SK-N-SH (cell line): Measurements from ENCODE around the gene LCN6. TPM values are rescaled to one million over a fixed set of nuclear protein-coding genes. Genes with fewer than 3 reads are reported as not detected.

Experiments used
- CTCF ChIA-PET: fragments of 300-600, 350-600 bp; formaldehyde crosslinking; extraction: SDS; loops from one replicate; lab custom pipeline; 2021; lab: Yijun Ruan, JAX
- POLR2A ChIA-PET: fragments of 350-600 bp; sonication (Branson Sonifier 250); formaldehyde crosslinking; extraction: SDS; loops from one replicate; lab custom pipeline; 2020; ENCODE audit warnings: antibody characterized with exemption, inconsistent platforms; lab: Yijun Ruan, JAX
- DNase-seq: peaks from one replicate; pipeline ENCODE4 v3.0.0; 2012
- H2AFZ ChIP-seq: fragments of 200-600 bp; sonication (generic); 2 replicates; pipeline ENCODE4 v1.8.1; 2016; ENCODE audit warnings: antibody characterized with exemption, mild to moderate bottlenecking, low read depth
- H3F3A ChIP-seq: fragments of 200-600 bp; sonication (generic); replicated peaks from 2 replicates; pipeline ENCODE3; 2016; ENCODE audit warnings: antibody characterized with exemption, mild to moderate bottlenecking; ENCODE audit not compliant: insufficient read depth
- H3K27ac ChIP-seq, 2 experiments: fragments of 200-500 bp in 1 of 2; fragments of 200-600 bp in 1 of 2; sonication (Bioruptor generic) in 1 of 2; sonication (generic), shearing (Covaris generic) in 1 of 2; 2 replicates each; pipeline versions ENCODE4 v1.5.1 to v1.6.1; 2014 to 2016; ENCODE audit warnings: low read depth in 2 of 2, inconsistent platforms in 1 of 2, low read length in 1 of 2, mild to moderate bottlenecking in 1 of 2, mixed read lengths in 1 of 2
- H3K27me3 ChIP-seq: fragments of 200-600 bp; sonication (generic), shearing (Covaris generic); 2 replicates; pipeline ENCODE4 v1.6.1; 2016; ENCODE audit warnings: mixed run types; ENCODE audit not compliant: insufficient read depth
- H3K36me3 ChIP-seq, 2 experiments: fragments of 200-500 bp in 1 of 2; fragments of 200-600 bp in 1 of 2; sonication (Bioruptor generic) in 1 of 2; sonication (generic) in 1 of 2; replicated peaks in 1 of 2; 2 replicates each; pipeline versions ENCODE3 to v1.5.1; 2014 to 2016; ENCODE audit warnings: low read length in 1 of 2, mild to moderate bottlenecking in 1 of 2; ENCODE audit not compliant: insufficient read depth in 2 of 2, control insufficient read depth in 1 of 2
- H3K4me1 ChIP-seq, 2 experiments: fragments of 200-500 bp in 1 of 2; fragments of 200-600 bp in 1 of 2; sonication (Bioruptor generic) in 1 of 2; sonication (generic), shearing (Covaris generic) in 1 of 2; 2 replicates each; pipeline versions ENCODE4 v1.5.1 to v1.6.1; 2014 to 2016; ENCODE audit warnings: low read depth in 1 of 2, low read length in 1 of 2, mixed run types in 1 of 2; ENCODE audit not compliant: insufficient read depth in 2 of 2, control insufficient read depth in 1 of 2
- H3K4me2 ChIP-seq: fragments of 200-600 bp; sonication (generic), shearing (Covaris generic); 2 replicates; pipeline ENCODE4 v1.6.1; 2017; ENCODE audit warnings: mixed run types
- H3K4me3 ChIP-seq, 2 experiments: fragments of 200-500 bp in 1 of 2; fragments of 200-600 bp in 1 of 2; sonication (Bioruptor generic) in 1 of 2; sonication (generic), shearing (Covaris generic) in 1 of 2; 2 replicates each; pipeline versions ENCODE4 v1.5.1 to v1.8.1; 2014 to 2016; ENCODE audit warnings: low read depth in 2 of 2, inconsistent platforms in 1 of 2, low read length in 1 of 2, mild to moderate bottlenecking in 1 of 2, mixed read lengths in 1 of 2, moderate library complexity in 1 of 2
- H3K79me2 ChIP-seq: fragments of 200-600 bp; sonication (generic); 2 replicates; pipeline ENCODE4 v1.8.1; 2017; ENCODE audit warnings: mild to moderate bottlenecking; ENCODE audit not compliant: insufficient read depth
- H3K9ac ChIP-seq: fragments of 200-600 bp; sonication (generic); 2 replicates; pipeline ENCODE4 v1.6.1; 2017; ENCODE audit warnings: mixed run types
- H3K9me2 ChIP-seq: fragments of 200-600 bp; sonication (generic); 2 replicates; pipeline ENCODE4 v1.6.1; 2017; ENCODE audit warnings: mixed run types
- H3K9me3 ChIP-seq: fragments of 200-600 bp; sonication (generic); 2 replicates; pipeline ENCODE4 v1.6.1; 2017; ENCODE audit warnings: mixed run types, mild to moderate bottlenecking, moderate library complexity
- H4K20me1 ChIP-seq: fragments of 200-600 bp; sonication (generic); 2 replicates; pipeline ENCODE4 v1.6.1; 2017; ENCODE audit warnings: mild to moderate bottlenecking, mixed run types; ENCODE audit not compliant: insufficient read depth
- CHD2 ChIP-seq: fragments of 150-350 bp; IDR thresholded peaks from 2 replicates; pipeline ENCODE4 v1.6.1; 2018; ENCODE audit warnings: low read length; ENCODE audit not compliant: partially characterized antibody
- GATA2 ChIP-seq: sonication (generic); formaldehyde crosslinking; IDR thresholded peaks from 2 replicates; pipeline ENCODE4 v1.5.0; 2020; ENCODE audit warnings: mild to moderate bottlenecking, missing genetic modification reagents
- JUND ChIP-seq: IDR thresholded peaks from 2 replicates; pipeline ENCODE4 v1.4.0; 2012
- MAX ChIP-seq: IDR thresholded peaks from 2 replicates; pipeline ENCODE4 v1.4.0; 2012; ENCODE audit warnings: low read depth
- MEF2A ChIP-seq: IDR thresholded peaks from 2 replicates; pipeline ENCODE4 v1.4.0; 2012; ENCODE audit warnings: low read depth, borderline replicate concordance
- MXI1 ChIP-seq: IDR thresholded peaks from 2 replicates; pipeline ENCODE4 v1.6.1; 2012; ENCODE audit warnings: mild to moderate bottlenecking, low read depth, low read length, improper control_type of control experiment
- NFIC ChIP-seq: IDR thresholded peaks from 2 replicates; pipeline ENCODE4 v1.4.0; 2012; ENCODE audit warnings: borderline replicate concordance
- NRF1 ChIP-seq: IDR thresholded peaks from 2 replicates; pipeline ENCODE4 v1.6.1; 2012; ENCODE audit warnings: low read depth, mild to moderate bottlenecking, low read length
- RCOR1 ChIP-seq: fragments of 150-350 bp; IDR thresholded peaks from 2 replicates; pipeline ENCODE4 v1.6.1; 2017; ENCODE audit warnings: antibody characterized with exemption, low read length
- RFX5 ChIP-seq: IDR thresholded peaks from 2 replicates; pipeline ENCODE4 v1.6.1; 2012; ENCODE audit warnings: mild to moderate bottlenecking, improper control_type of control experiment, low read length
- SIN3A ChIP-seq: IDR thresholded peaks from 2 replicates; pipeline ENCODE4 v1.6.1; 2012; ENCODE audit warnings: low read depth, mild to moderate bottlenecking, low read length, moderate library complexity, borderline replicate concordance
- SMC3 ChIP-seq: IDR thresholded peaks from 2 replicates; pipeline ENCODE4 v1.6.1; 2012; ENCODE audit warnings: low read depth, low read length, improper control_type of control experiment
- TAF1 ChIP-seq: IDR thresholded peaks from 2 replicates; pipeline ENCODE4 v1.6.1; 2012; ENCODE audit warnings: low read depth, mild to moderate bottlenecking, low read length, moderate library complexity, borderline replicate concordance
- TCF12 ChIP-seq: IDR thresholded peaks from 2 replicates; pipeline ENCODE4 v1.4.0; 2012
- TEAD4 ChIP-seq: IDR thresholded peaks from 2 replicates; pipeline ENCODE4 v1.4.0; 2012; ENCODE audit warnings: mild to moderate bottlenecking, borderline replicate concordance; ENCODE audit not compliant: insufficient read depth
- USF1 ChIP-seq: IDR thresholded peaks from 2 replicates; pipeline ENCODE4 v1.4.0; 2012; ENCODE audit warnings: low read depth, borderline replicate concordance
- YY1 ChIP-seq: IDR thresholded peaks from 2 replicates; pipeline ENCODE4 v1.4.0; 2012; ENCODE audit warnings: low read depth, mild to moderate bottlenecking
- WGBS: methylation state at CpG from one replicate; pipeline ENCODE4 v1.1.6; 2017; ENCODE audit warnings: low lambda C conversion rate; 5-methylcytosine and 5-hydroxymethylcytosine counted together
- polyA plus RNA-seq, 3 experiments: library from polyadenylated mRNA; depleted of rRNA; stranded (reverse); fragments of >200 nt; gene quantifications; 2 replicates each; pipeline ENCODE4 v1.2.3, GENCODE V29; 2012
- TF ChIP-seq, protein P1 (sequence below): fragments of 150-350 bp; IDR thresholded peaks from 2 replicates; pipeline ENCODE4 v1.6.1; 2016; ENCODE audit warnings: mild to moderate bottlenecking, low read depth, low read length
- TF ChIP-seq, protein P2 (sequence below): IDR thresholded peaks from 2 replicates; pipeline ENCODE4 v1.4.0; 2012; ENCODE audit warnings: low read depth, borderline replicate concordance
- TF ChIP-seq, protein P3 (sequence below): fragments of 150-350 bp; IDR thresholded peaks from 2 replicates; pipeline ENCODE4 v1.6.1; 2017; ENCODE audit warnings: antibody characterized with exemption, low read length, low read depth, borderline replicate concordance

The LCN6 gene
- polyA plus RNA-seq, 1 of the 3 experiments (the other 2 are of a cell fraction) = not detected

DNA sequence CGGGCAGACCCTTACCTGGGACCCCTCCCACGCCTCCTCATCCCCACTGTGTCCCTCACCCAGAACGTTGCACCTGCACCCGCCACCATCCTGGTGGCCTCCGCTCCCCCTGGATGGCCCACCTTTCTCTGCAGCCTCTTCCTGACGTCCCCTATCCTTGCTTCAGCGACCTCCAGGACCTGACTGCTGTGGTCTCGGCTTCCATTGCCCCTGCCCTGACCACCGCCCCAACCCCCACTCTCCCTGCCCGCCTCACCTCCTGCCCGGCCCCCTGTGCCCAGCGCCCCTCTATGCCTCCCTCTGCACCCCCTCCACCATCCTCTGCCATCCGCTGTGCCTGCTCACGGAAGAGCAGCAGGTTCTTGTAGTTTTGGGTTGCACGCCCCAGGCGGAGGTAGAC lies 7.8 kb downstream of the LCN6 start:
- no peak overlapping the region for H3K4me2 ChIP-seq
- DNase-seq = no peak
- no peak overlapping the region for H3K9ac ChIP-seq
- 68% methylated on average over 16 of the region's 16 CpGs for WGBS
- H4K20me1 ChIP-seq = no peaks in the 10 kb centered on the region
- H3F3A ChIP-seq = no peaks in the 10 kb centered on the region
- H3K27me3 ChIP-seq = no peaks in the 10 kb centered on the region
- no peak overlapping the region for H2AFZ ChIP-seq
- H3K4me3 ChIP-seq = no peak overlapping the region
- TF ChIP-seq SIN3A = no peak
- TF ChIP-seq RFX5 = no peak
- TF ChIP-seq USF1 = no peak
- no peak for TF ChIP-seq TEAD4
- TF ChIP-seq TAF1 = no peak
- TF ChIP-seq NRF1 = no peak
- TF ChIP-seq GATA2 (CRISPR knock-in tag) = no peak
- no peak for TF ChIP-seq SMC3
- TF ChIP-seq, protein P1, sequence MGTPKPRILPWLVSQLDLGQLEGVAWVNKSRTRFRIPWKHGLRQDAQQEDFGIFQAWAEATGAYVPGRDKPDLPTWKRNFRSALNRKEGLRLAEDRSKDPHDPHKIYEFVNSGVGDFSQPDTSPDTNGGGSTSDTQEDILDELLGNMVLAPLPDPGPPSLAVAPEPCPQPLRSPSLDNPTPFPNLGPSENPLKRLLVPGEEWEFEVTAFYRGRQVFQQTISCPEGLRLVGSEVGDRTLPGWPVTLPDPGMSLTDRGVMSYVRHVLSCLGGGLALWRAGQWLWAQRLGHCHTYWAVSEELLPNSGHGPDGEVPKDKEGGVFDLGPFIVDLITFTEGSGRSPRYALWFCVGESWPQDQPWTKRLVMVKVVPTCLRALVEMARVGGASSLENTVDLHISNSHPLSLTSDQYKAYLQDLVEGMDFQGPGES = no peak
- no peak for TF ChIP-seq MAX
- no peak for TF ChIP-seq JUND
- TF ChIP-seq MXI1 = no peak
- TF ChIP-seq YY1 = no peak
- TF ChIP-seq NFIC = no peak
- no peak for TF ChIP-seq TCF12
- TF ChIP-seq, protein P2, sequence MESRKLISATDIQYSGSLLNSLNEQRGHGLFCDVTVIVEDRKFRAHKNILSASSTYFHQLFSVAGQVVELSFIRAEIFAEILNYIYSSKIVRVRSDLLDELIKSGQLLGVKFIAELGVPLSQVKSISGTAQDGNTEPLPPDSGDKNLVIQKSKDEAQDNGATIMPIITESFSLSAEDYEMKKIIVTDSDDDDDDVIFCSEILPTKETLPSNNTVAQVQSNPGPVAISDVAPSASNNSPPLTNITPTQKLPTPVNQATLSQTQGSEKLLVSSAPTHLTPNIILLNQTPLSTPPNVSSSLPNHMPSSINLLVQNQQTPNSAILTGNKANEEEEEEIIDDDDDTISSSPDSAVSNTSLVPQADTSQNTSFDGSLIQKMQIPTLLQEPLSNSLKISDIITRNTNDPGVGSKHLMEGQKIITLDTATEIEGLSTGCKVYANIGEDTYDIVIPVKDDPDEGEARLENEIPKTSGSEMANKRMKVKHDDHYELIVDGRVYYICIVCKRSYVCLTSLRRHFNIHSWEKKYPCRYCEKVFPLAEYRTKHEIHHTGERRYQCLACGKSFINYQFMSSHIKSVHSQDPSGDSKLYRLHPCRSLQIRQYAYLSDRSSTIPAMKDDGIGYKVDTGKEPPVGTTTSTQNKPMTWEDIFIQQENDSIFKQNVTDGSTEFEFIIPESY = no peak
- TF ChIP-seq CHD2 = no peak
- no peak for TF ChIP-seq MEF2A
- TF ChIP-seq, protein P3, sequence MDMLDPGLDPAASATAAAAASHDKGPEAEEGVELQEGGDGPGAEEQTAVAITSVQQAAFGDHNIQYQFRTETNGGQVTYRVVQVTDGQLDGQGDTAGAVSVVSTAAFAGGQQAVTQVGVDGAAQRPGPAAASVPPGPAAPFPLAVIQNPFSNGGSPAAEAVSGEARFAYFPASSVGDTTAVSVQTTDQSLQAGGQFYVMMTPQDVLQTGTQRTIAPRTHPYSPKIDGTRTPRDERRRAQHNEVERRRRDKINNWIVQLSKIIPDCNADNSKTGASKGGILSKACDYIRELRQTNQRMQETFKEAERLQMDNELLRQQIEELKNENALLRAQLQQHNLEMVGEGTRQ = no peak
- no peak for TF ChIP-seq RCOR1
- ChIA-PET POLR2A (interaction anchor here (1.0 kb wide), 1 partner anchor 12 kb away, joined by 3 read pairs; no protein-coding TSS in a partner anchor), CTCF (interaction anchor here (0.6 kb wide), 1 partner anchor 410 kb away, joined by 3 read pairs; no protein-coding TSS in a partner anchor)
- no peaks in the 10 kb centered on the region for H3K9me3 ChIP-seq
- no peaks in the 10 kb centered on the region for H3K9me2 ChIP-seq
- no peaks in the 10 kb centered on the region for H3K79me2 ChIP-seq
- no peak overlapping the region for H3K27ac ChIP-seq
- H3K36me3 ChIP-seq = no peaks in the 10 kb centered on the region
- H3K4me1 ChIP-seq = peaks cover 0 to 5% of the 10 kb centered on the region in 2 experiments; a peak in 1 of 4 replicates
